WERI-Rb-1 (cell line): Measurements from ENCODE around the gene DNMBP.
A peak's percentile ranks its signal among the peaks of the same experiment; 100 is the strongest.

Experiments
- DNase-seq: peaks from one replicate; pipeline ENCODE4 v3.0.0-alpha.2; 2020
- H3K27ac ChIP-seq: fragments of 250-450 bp; sonication (Bioruptor Pico); 2 replicates; pipeline ENCODE4 v1.5.1; 2020; ENCODE audit warnings: mild to moderate bottlenecking, moderate library complexity
- H3K27me3 ChIP-seq: fragments of 250-450 bp; sonication (Bioruptor Pico); 2 replicates; pipeline ENCODE4 v1.5.1; 2021; ENCODE audit warnings: mild to moderate bottlenecking, low read depth, moderate library complexity; ENCODE audit not compliant: insufficient read depth, severe bottlenecking
- H3K36me3 ChIP-seq: fragments of 250-450 bp; sonication (Bioruptor Pico); 2 replicates; pipeline ENCODE4 v1.5.1; 2020; ENCODE audit warnings: mild to moderate bottlenecking, moderate library complexity
- H3K4me3 ChIP-seq: 2 replicates; pipeline ENCODE4 v1.5.1; 2011; ENCODE audit warnings: low read depth, mild to moderate bottlenecking, control low read depth, low read length
- H3K9me3 ChIP-seq: fragments of 250-450 bp; sonication (Bioruptor Pico); 2 replicates; pipeline ENCODE4 v1.5.1; 2021; ENCODE audit warnings: mild to moderate bottlenecking, moderate library complexity; ENCODE audit not compliant: severe bottlenecking
- TF ChIP-seq, protein P1 (sequence below): IDR thresholded peaks from 2 replicates; pipeline ENCODE4 v1.5.1; 2011; ENCODE audit warnings: low read depth, mild to moderate bottlenecking, control low read depth, inconsistent platforms, low read length

The DNMBP gene

GRCh38 chr10:99917963-99918825, 91.6 kb downstream of the DNMBP start:
- no peaks in the 10 kb centered on the region; the same call in 1 of the 2 replicates for H3K36me3 ChIP-seq
- no peaks in the 10 kb centered on the region for H3K9me3 ChIP-seq
- H3K27ac ChIP-seq: 0 out of 2 replicates have a peak overlapping the region, but pooled peaks have one; percentile 4
- peak overlapping the region; percentile 8; the same call in 1 of the 2 replicates for H3K4me3 ChIP-seq
- peak; percentile 31 for DNase-seq
- H3K27me3 ChIP-seq: no peaks in the 10 kb centered on the region
- TF ChIP-seq, protein P1, sequence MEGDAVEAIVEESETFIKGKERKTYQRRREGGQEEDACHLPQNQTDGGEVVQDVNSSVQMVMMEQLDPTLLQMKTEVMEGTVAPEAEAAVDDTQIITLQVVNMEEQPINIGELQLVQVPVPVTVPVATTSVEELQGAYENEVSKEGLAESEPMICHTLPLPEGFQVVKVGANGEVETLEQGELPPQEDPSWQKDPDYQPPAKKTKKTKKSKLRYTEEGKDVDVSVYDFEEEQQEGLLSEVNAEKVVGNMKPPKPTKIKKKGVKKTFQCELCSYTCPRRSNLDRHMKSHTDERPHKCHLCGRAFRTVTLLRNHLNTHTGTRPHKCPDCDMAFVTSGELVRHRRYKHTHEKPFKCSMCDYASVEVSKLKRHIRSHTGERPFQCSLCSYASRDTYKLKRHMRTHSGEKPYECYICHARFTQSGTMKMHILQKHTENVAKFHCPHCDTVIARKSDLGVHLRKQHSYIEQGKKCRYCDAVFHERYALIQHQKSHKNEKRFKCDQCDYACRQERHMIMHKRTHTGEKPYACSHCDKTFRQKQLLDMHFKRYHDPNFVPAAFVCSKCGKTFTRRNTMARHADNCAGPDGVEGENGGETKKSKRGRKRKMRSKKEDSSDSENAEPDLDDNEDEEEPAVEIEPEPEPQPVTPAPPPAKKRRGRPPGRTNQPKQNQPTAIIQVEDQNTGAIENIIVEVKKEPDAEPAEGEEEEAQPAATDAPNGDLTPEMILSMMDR: no peak

GRCh38 chr10:99916776-99917175, 93.0 kb downstream of the DNMBP start:
- no peak overlapping the region for H3K4me3 ChIP-seq
- H3K9me3 ChIP-seq: no peaks in the 10 kb centered on the region
- no peak overlapping the region for H3K27ac ChIP-seq
- no peaks in the 10 kb centered on the region for H3K27me3 ChIP-seq
- no peak for DNase-seq
- no peaks in the 10 kb centered on the region; the same call in 1 of the 2 replicates for H3K36me3 ChIP-seq
- TF ChIP-seq, protein P1: no peak

GRCh38 chr10:99915414-99915813, 94.3 kb downstream of the DNMBP start:
- TF ChIP-seq, protein P1: no peak
- Histone ChIP-seq H3K36me3 (no peaks in the 10 kb centered on the region; the same call in 1 of the 2 replicates), H3K4me3 (no peak overlapping the region), H3K9me3 (no peaks in the 10 kb centered on the region), H3K27ac (no peak overlapping the region), H3K27me3 (no peaks in the 10 kb centered on the region)
- DNase-seq: no peak

GRCh38 chr10:99914236-99914635, 95.5 kb downstream of the DNMBP start:
- no peak for DNase-seq
- Histone ChIP-seq H3K27me3 (no peaks in the 10 kb centered on the region), H3K27ac (no peak overlapping the region), H3K9me3 (no peaks in the 10 kb centered on the region), H3K4me3 (no peak overlapping the region), H3K36me3 (no peaks in the 10 kb centered on the region)
- TF ChIP-seq, protein P1: no peak

DNA sequence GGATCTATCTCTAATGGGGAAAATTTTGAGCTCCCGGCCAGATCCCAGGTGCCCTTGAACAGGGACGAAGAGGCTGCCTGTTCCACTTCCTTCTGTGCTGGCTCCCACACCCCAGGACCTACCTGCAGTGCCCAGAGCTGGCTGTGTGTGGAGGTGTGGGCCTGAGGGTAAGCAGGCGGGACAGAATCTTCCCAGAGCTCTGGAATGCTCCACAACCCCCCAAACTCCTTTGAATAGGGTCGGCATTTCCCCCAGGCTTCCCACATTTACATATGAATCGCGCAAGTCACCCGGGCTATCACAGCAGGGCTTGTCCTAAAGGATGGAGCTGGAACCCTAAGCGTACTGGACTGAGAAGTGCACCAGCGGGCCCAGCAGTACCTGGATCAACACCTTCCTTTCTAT, 95.9 kb downstream of the DNMBP start:
- TF ChIP-seq, protein P1: no peak
- DNase-seq: no peak
- Histone ChIP-seq H3K27me3 (no peaks in the 10 kb centered on the region), H3K27ac (no peak overlapping the region), H3K4me3 (peak overlapping the region; percentile 15; the same call in 1 of the 2 replicates), H3K9me3 (no peaks in the 10 kb centered on the region), H3K36me3 (no peaks in the 10 kb centered on the region)
